GM23338 (cell line): ENCODE measurements around the gene PDE2A. TPM values are rescaled to one million over a fixed set of nuclear protein-coding genes. Genes with fewer than 3 reads are reported as not detected.

ENCODE experiments used
- ATAC-seq: fragments of 200-7000 bp; cut with Tn5 transposase; 3 replicates; pipeline ENCODE4 v1.9.1; 2020
- DNase-seq: peaks from one replicate; pipeline ENCODE4 v3.0.0-alpha.2; 2015; ENCODE audit warnings: low spot score
- H2AFZ ChIP-seq: fragments of 200-600 bp; sonication (generic); 2 replicates; pipeline ENCODE4 v1.8.0; 2016; ENCODE audit warnings: antibody characterized with exemption, mild to moderate bottlenecking, moderate library complexity
- H3F3A ChIP-seq: fragments of 200-600 bp; sonication (generic); replicated peaks from 2 replicates; pipeline ENCODE4 v1.8.0; 2017; ENCODE audit warnings: antibody characterized with exemption, mixed run types, low read depth
- H3K27ac ChIP-seq: fragments of 200-600 bp; sonication (generic); 2 replicates; pipeline ENCODE4 v1.6.1; 2016; ENCODE audit warnings: low read depth
- H3K27me3 ChIP-seq: fragments of 200-600 bp; sonication (generic); 2 replicates; pipeline ENCODE4 v1.8.0; 2016; ENCODE audit warnings: mild to moderate bottlenecking, mixed run types, moderate library complexity; ENCODE audit not compliant: insufficient read depth
- H3K36me3 ChIP-seq: fragments of 200-600 bp; sonication (generic); 2 replicates; pipeline ENCODE4 v1.8.0; 2016; ENCODE audit warnings: mild to moderate bottlenecking; ENCODE audit not compliant: insufficient read depth
- H3K4me1 ChIP-seq: fragments of 200-600 bp; sonication (generic); 2 replicates; pipeline ENCODE4 v1.8.0; 2016; ENCODE audit warnings: mild to moderate bottlenecking, moderate library complexity; ENCODE audit not compliant: insufficient read depth
- H3K4me2 ChIP-seq: fragments of 200-600 bp; sonication (generic); 2 replicates; pipeline ENCODE4 v1.7.1; 2017; ENCODE audit warnings: mixed run types
- H3K4me3 ChIP-seq: fragments of 200-600 bp; sonication (generic); 2 replicates; pipeline ENCODE4 v1.6.1; 2016; ENCODE audit warnings: mixed run types
- H3K79me2 ChIP-seq: fragments of 200-600 bp; sonication (generic); replicated peaks from 2 replicates; pipeline ENCODE4 v1.8.0; 2017; ENCODE audit warnings: mild to moderate bottlenecking; ENCODE audit not compliant: insufficient read depth
- H3K9me2 ChIP-seq: fragments of 200-600 bp; sonication (generic); 2 replicates; pipeline ENCODE4 v1.8.0; 2017; ENCODE audit not compliant: insufficient read depth
- H4K20me1 ChIP-seq: fragments of 200-600 bp; sonication (generic); replicated peaks from 2 replicates; pipeline ENCODE4 v1.8.0; 2017; ENCODE audit warnings: mild to moderate bottlenecking; ENCODE audit not compliant: insufficient read depth
- H3K27ac Mint-ChIP-seq: 2 replicates; pipeline ENCODE4 v1.8.0; 2020; ENCODE audit warnings: inconsistent platforms, mild to moderate bottlenecking, moderate library complexity, mixed read lengths
- H3K27me3 Mint-ChIP-seq: 3 replicates; pipeline ENCODE4 v1.8.0; 2022; ENCODE audit warnings: low read depth, mild to moderate bottlenecking, moderate library complexity, mixed read lengths, inconsistent platforms; ENCODE audit not compliant: insufficient read depth, poor library complexity
- H3K36me3 Mint-ChIP-seq: 3 replicates; pipeline ENCODE4 v1.8.0; 2021; ENCODE audit warnings: low read depth, mild to moderate bottlenecking, inconsistent platforms, moderate library complexity, mixed read lengths
- H3K4me1 Mint-ChIP-seq: 3 replicates; pipeline ENCODE4 v1.8.0; 2020; ENCODE audit warnings: mild to moderate bottlenecking, inconsistent platforms, mixed read lengths
- H3K4me3 Mint-ChIP-seq: 3 replicates; pipeline ENCODE4 v1.8.0; 2021; ENCODE audit warnings: moderate library complexity, mild to moderate bottlenecking, inconsistent platforms, mixed read lengths
- H3K9me3 Mint-ChIP-seq: 3 replicates; pipeline ENCODE4 v1.8.0; 2020; ENCODE audit warnings: moderate library complexity, mild to moderate bottlenecking, inconsistent platforms, mixed read lengths
- CREB1 ChIP-seq: fragments of 250-450 bp; sonication (Bioruptor Pico); IDR thresholded peaks from 2 replicates; pipeline ENCODE4 v1.5.0; 2020; ENCODE audit warnings: low read depth, mild to moderate bottlenecking, moderate library complexity
- EZH2 ChIP-seq: fragments of 200-600 bp; sonication (generic); IDR thresholded peaks from one replicate; pipeline ENCODE4 v1.8.0; 2017; ENCODE audit warnings: antibody characterized with exemption, mild to moderate bottlenecking, low read depth; ENCODE audit not compliant: unreplicated experiment
- ZNF114 ChIP-seq: fragments of 250-450 bp; sonication (Bioruptor Pico); IDR thresholded peaks from 2 replicates; pipeline ENCODE4 v1.5.0; 2020; ENCODE audit warnings: mild to moderate bottlenecking, moderate library complexity
- polyA plus RNA-seq: library from polyadenylated mRNA; unstranded; fragments of >200 nt; fragmentation: Nextera tagmentation; extraction: Ambion mirVana; gene quantifications from 2 replicates; pipeline ENCODE4 v1.2.1, GENCODE V29; 2016
- total RNA-seq: library from RNA; depleted of rRNA; stranded (reverse); fragments of >200 nt; shearing (Covaris generic); gene quantifications from 2 replicates; pipeline ENCODE4 v1.2.3, GENCODE V29; 2014
- TF ChIP-seq, protein P1 (sequence below): IDR thresholded peaks from 2 replicates; pipeline ENCODE4 v1.6.1; 2016; ENCODE audit warnings: antibody characterized with exemption
- TF ChIP-seq, protein P2 (sequence below): fragments of 250-450 bp; sonication (Bioruptor Pico); IDR thresholded peaks from 2 replicates; pipeline ENCODE4 v1.5.0; 2020; ENCODE audit warnings: mild to moderate bottlenecking, moderate library complexity
- TF ChIP-seq, protein P3 (sequence below), 2 experiments: fragments of 200-600 bp in 1 of 2; sonication (generic) in 1 of 2; conservative IDR thresholded peaks; 2 replicates each; pipeline versions ENCODE4 v1.5.1 to v1.6.1; 2016 to 2017; ENCODE audit warnings: antibody characterized with exemption in 2 of 2, low read depth in 2 of 2, mild to moderate bottlenecking in 2 of 2, moderate library complexity in 1 of 2
- TF ChIP-seq, protein P4 (sequence below): IDR thresholded peaks from one replicate; pipeline ENCODE4 v1.6.1; 2018; ENCODE audit warnings: antibody characterized with exemption; ENCODE audit not compliant: unreplicated experiment

PDE2A gene
- total and polyA plus RNA-seq, 2 experiments from 2014 or later = 4.3 to 16.2 TPM

DNA sequence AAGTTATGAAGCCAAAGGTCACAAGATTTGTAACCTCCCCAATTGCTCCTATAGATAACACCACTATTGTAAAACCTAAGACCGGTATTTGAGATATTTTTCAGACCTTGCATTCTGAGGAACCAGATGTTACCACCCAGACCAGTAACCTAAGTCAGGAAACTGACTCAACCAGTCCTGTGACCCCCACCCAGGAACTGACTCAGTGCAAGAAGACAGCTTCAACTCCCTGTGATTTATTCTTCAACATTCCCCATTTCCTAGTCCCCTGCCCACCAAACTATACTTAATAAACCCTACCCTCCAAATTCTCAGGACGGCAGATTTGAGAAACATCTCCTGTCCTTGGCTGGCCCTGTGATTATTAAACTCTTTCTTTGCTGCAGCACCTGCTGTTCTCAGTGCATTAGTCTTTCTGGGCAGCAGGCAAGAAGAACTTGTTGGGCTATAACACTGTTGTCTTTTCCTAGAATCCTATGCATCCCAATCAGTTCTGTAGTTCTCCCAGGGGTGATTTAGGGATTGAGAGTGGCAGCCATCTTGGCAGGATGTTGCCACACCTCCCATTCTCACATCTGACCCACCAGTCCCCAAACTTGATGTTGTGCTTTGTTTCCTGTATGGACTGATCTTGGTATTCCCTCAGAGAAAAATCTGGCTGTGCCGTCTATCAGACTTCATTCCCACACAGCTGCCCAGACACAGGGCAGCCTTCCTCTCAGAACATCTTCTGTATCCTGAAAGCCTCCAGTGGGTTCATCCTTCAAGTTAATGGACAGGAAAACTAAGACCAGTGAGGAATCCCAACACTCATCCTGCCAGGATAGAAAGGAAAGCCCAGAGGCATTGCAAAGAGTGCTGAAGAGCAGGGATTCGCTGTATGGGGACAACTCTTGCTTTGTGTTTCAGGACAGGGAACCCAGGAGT, 104.0 kb downstream of the PDE2A start:
- ATAC-seq (no peak), DNase-seq (no peak)
- Histone ChIP-seq H3K9me2 (peaks cover 7% of the 10 kb centered on the region; the same call in 1 of the 2 replicates), H3K79me2 (no peaks in the 10 kb centered on the region), H3K27ac (no peak overlapping the region), H3K27me3 (no peaks in the 10 kb centered on the region), H2AFZ (peak overlapping the region; percentile 38; the same call in 1 of the 2 replicates), H3K36me3 (no peaks in the 10 kb centered on the region), H3K4me1 (0 out of 2 replicates have a peak, but pooled peaks cover 6% of the 10 kb centered on the region), H3K4me3 (no peak overlapping the region), H3K4me2 (no peak overlapping the region), H4K20me1 (no peaks in the 10 kb centered on the region), H3F3A (no peaks in the 10 kb centered on the region)
- no peak for TF ChIP-seq EZH2
- TF ChIP-seq, protein P1, sequence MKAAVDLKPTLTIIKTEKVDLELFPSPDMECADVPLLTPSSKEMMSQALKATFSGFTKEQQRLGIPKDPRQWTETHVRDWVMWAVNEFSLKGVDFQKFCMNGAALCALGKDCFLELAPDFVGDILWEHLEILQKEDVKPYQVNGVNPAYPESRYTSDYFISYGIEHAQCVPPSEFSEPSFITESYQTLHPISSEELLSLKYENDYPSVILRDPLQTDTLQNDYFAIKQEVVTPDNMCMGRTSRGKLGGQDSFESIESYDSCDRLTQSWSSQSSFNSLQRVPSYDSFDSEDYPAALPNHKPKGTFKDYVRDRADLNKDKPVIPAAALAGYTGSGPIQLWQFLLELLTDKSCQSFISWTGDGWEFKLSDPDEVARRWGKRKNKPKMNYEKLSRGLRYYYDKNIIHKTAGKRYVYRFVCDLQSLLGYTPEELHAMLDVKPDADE = no peak
- no peak for TF ChIP-seq ZNF114 (CRISPR knock-in tag)
- peaks cover 12% of the 10 kb centered on the region for H3K27me3 Mint-ChIP-seq
- no peaks in the 10 kb centered on the region for H3K9me3 Mint-ChIP-seq
- no peak overlapping the region for H3K4me3 Mint-ChIP-seq
- H3K27ac Mint-ChIP-seq = no peak overlapping the region
- peaks cover 12% of the 10 kb centered on the region for H3K4me1 Mint-ChIP-seq
- H3K36me3 Mint-ChIP-seq = no peaks in the 10 kb centered on the region

DNA sequence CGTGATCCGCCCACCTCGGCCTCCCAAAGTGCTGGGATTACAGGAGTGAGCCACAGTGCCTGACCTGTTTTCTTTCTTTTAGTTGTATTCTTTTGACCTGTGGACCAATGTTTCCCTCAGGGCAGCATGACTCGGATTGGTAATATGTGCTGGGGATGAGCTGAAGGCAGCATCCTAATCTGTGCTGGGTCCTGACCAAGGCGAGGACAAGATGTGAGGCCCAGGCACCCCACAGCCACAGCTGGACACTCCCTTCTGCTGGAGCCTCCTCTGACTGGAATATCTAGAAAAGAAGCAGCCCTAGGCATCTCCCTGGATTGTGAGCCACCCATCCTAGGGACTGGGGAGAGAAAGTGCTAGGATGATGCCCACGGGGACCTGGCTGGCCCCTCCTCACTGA, 105.4 kb downstream of the PDE2A start:
- peaks cover 8% of the 10 kb centered on the region for H3K27me3 Mint-ChIP-seq
- Histone ChIP-seq H3K79me2 (no peaks in the 10 kb centered on the region), H3K27me3 (no peaks in the 10 kb centered on the region), H2AFZ (no peak overlapping the region), H3K4me3 (no peak overlapping the region), H3F3A (no peaks in the 10 kb centered on the region), H3K36me3 (no peaks in the 10 kb centered on the region), H3K4me1 (0 out of 2 replicates have a peak, but pooled peaks cover 6% of the 10 kb centered on the region), H3K27ac (no peak overlapping the region), H4K20me1 (no peaks in the 10 kb centered on the region), H3K4me2 (no peak overlapping the region), H3K9me2 (peaks cover 7% of the 10 kb centered on the region; the same call in 1 of the 2 replicates)
- peaks cover 5% of the 10 kb centered on the region for H3K4me1 Mint-ChIP-seq
- H3K36me3 Mint-ChIP-seq = no peaks in the 10 kb centered on the region
- DNase-seq (no peak), ATAC-seq (no peak)
- H3K4me3 Mint-ChIP-seq = no peak overlapping the region
- H3K9me3 Mint-ChIP-seq = no peaks in the 10 kb centered on the region
- no peak overlapping the region for H3K27ac Mint-ChIP-seq
- TF ChIP-seq, protein P2, sequence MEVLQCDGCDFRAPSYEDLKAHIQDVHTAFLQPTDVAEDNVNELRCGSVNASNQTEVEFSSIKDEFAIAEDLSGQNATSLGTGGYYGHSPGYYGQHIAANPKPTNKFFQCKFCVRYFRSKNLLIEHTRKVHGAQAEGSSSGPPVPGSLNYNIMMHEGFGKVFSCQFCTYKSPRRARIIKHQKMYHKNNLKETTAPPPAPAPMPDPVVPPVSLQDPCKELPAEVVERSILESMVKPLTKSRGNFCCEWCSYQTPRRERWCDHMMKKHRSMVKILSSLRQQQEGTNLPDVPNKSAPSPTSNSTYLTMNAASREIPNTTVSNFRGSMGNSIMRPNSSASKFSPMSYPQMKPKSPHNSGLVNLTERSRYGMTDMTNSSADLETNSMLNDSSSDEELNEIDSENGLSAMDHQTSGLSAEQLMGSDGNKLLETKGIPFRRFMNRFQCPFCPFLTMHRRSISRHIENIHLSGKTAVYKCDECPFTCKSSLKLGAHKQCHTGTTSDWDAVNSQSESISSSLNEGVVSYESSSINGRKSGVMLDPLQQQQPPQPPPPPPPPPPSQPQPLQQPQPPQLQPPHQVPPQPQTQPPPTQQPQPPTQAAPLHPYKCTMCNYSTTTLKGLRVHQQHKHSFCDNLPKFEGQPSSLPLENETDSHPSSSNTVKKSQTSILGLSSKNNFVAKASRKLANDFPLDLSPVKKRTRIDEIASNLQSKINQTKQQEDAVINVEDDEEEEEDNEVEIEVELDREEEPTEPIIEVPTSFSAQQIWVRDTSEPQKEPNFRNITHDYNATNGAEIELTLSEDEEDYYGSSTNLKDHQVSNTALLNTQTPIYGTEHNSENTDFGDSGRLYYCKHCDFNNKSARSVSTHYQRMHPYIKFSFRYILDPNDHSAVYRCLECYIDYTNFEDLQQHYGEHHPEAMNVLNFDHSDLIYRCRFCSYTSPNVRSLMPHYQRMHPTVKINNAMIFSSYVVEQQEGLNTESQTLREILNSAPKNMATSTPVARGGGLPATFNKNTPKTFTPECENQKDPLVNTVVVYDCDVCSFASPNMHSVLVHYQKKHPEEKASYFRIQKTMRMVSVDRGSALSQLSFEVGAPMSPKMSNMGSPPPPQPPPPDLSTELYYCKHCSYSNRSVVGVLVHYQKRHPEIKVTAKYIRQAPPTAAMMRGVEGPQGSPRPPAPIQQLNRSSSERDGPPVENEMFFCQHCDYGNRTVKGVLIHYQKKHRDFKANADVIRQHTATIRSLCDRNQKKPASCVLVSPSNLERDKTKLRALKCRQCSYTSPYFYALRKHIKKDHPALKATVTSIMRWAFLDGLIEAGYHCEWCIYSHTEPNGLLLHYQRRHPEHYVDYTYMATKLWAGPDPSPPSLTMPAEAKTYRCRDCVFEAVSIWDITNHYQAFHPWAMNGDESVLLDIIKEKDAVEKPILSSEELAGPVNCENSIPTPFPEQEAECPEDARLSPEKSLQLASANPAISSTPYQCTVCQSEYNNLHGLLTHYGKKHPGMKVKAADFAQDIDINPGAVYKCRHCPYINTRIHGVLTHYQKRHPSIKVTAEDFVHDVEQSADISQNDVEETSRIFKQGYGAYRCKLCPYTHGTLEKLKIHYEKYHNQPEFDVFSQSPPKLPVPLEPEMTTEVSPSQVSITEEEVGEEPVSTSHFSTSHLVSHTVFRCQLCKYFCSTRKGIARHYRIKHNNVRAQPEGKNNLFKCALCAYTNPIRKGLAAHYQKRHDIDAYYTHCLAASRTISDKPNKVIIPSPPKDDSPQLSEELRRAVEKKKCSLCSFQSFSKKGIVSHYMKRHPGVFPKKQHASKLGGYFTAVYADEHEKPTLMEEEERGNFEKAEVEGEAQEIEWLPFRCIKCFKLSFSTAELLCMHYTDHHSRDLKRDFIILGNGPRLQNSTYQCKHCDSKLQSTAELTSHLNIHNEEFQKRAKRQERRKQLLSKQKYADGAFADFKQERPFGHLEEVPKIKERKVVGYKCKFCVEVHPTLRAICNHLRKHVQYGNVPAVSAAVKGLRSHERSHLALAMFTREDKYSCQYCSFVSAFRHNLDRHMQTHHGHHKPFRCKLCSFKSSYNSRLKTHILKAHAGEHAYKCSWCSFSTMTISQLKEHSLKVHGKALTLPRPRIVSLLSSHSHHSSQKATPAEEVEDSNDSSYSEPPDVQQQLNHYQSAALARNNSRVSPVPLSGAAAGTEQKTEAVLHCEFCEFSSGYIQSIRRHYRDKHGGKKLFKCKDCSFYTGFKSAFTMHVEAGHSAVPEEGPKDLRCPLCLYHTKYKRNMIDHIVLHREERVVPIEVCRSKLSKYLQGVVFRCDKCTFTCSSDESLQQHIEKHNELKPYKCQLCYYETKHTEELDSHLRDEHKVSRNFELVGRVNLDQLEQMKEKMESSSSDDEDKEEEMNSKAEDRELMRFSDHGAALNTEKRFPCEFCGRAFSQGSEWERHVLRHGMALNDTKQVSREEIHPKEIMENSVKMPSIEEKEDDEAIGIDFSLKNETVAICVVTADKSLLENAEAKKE (CRISPR knock-in tag) = no peak
- TF ChIP-seq CREB1 = no peak
- TF ChIP-seq, protein P3, sequence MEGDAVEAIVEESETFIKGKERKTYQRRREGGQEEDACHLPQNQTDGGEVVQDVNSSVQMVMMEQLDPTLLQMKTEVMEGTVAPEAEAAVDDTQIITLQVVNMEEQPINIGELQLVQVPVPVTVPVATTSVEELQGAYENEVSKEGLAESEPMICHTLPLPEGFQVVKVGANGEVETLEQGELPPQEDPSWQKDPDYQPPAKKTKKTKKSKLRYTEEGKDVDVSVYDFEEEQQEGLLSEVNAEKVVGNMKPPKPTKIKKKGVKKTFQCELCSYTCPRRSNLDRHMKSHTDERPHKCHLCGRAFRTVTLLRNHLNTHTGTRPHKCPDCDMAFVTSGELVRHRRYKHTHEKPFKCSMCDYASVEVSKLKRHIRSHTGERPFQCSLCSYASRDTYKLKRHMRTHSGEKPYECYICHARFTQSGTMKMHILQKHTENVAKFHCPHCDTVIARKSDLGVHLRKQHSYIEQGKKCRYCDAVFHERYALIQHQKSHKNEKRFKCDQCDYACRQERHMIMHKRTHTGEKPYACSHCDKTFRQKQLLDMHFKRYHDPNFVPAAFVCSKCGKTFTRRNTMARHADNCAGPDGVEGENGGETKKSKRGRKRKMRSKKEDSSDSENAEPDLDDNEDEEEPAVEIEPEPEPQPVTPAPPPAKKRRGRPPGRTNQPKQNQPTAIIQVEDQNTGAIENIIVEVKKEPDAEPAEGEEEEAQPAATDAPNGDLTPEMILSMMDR (conservative IDR thresholded peaks at IDR 0.05; ENCODE audit: low read depth in 2 of 2) = no peak
- TF ChIP-seq, protein P4, sequence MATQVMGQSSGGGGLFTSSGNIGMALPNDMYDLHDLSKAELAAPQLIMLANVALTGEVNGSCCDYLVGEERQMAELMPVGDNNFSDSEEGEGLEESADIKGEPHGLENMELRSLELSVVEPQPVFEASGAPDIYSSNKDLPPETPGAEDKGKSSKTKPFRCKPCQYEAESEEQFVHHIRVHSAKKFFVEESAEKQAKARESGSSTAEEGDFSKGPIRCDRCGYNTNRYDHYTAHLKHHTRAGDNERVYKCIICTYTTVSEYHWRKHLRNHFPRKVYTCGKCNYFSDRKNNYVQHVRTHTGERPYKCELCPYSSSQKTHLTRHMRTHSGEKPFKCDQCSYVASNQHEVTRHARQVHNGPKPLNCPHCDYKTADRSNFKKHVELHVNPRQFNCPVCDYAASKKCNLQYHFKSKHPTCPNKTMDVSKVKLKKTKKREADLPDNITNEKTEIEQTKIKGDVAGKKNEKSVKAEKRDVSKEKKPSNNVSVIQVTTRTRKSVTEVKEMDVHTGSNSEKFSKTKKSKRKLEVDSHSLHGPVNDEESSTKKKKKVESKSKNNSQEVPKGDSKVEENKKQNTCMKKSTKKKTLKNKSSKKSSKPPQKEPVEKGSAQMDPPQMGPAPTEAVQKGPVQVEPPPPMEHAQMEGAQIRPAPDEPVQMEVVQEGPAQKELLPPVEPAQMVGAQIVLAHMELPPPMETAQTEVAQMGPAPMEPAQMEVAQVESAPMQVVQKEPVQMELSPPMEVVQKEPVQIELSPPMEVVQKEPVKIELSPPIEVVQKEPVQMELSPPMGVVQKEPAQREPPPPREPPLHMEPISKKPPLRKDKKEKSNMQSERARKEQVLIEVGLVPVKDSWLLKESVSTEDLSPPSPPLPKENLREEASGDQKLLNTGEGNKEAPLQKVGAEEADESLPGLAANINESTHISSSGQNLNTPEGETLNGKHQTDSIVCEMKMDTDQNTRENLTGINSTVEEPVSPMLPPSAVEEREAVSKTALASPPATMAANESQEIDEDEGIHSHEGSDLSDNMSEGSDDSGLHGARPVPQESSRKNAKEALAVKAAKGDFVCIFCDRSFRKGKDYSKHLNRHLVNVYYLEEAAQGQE = no peak
